ENCODE data around the gene SLC39A9.
"Not testable (repeated sequence)": the region's sequence is repeated elsewhere in the genome, so short reads cannot be mapped to it uniquely, and the experiment has no call there.

The SLC39A9 gene

DNA sequence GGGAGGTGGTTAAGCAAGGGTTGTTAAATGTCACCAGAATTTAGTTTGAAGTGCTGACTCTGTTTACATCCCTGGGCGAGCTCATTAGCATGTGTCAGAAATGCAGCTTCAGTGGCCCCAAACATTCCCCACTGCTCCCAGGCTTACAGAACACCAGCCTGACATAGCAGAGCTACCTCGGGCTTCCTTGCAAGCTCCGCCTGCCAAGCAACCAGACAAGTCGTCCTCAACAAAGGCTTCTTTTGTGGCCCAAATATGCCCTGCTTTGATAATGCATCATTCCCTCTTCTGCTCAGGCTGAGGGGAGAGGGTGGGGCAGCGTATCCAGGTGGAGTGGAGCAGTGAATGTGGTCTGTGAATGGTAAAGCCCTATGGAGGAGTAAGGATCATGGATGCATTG lies 28.4 kb upstream of the SLC39A9 start:
- no peak for DNase-seq

DNA sequence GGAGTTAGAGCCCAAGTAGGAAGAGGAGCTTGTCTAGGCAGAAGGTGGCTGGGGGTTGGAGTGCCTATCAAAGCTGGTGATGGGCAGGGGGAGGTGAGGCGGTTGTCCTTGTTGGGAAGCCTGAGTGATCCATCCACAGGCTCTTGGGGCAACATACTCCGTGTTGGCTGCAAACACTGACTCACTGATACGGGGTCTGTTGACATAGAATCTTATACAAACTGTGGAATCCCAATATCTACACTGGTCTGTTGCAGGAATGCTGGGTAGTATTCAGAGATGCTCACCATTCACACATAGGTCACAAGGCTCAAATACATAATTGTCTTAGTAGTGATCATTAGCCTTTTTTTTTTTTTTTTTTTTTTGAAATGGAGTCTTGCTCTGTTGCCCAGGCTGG lies 26.3 kb upstream of the SLC39A9 start:
- no peak for DNase-seq

GRCh38 chr14:69373104-69373503 lies 25.4 kb upstream of the SLC39A9 start:
- DNase-seq: no peak

- DNase-seq: no peak
Observed at GRCh38 chr14:69374235-69374634, 24.3 kb upstream of the SLC39A9 start.

- no peak for DNase-seq
Observed at GRCh38 chr14:69375182-69375581, 23.3 kb upstream of the SLC39A9 start.

DNA sequence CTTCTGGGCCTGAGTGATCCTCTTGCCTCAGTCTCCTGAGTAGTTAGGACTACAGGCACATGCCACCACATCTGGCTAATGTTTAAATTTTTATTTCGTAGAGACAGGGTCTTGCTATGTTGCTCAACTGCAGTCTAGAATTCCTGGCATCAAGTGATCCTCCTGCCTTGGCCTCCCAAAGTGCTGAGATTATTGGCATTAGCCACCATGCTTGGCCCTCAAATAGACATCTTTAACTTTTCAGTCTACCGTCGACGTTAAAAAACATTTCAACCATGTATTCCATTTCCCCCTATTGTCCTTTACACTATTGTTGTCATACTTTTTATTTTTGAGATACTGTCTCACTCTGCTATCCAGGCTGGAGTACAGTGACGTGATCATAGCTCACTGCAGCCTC lies 22.8 kb upstream of the SLC39A9 start:
- DNase-seq: no peak

DNA sequence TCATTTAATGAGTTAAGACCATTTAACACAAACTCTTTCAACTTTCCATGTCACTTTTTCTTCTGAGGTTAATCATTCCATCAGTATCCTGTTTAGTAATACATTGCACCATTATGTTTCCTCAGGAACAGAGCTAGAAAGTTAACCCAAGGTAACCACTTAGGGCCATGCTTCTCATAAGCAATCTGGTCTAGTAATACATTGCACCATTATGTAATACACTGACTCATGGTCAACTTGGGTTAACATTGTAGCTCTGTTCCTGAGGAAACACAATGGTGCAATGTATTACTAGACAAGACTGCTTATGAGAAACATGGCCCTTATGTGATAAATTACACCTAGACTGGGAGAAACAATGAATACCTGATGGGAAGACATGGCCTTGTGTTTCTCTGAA lies 22.1 kb upstream of the SLC39A9 start:
- no peak for DNase-seq

GRCh38 chr14:69378274-69378673 lies 20.2 kb upstream of the SLC39A9 start:
- no peak for DNase-seq

GRCh38 chr14:69387311-69387710 lies 11.2 kb upstream of the SLC39A9 start:
- DNase-seq: no peak

DNA sequence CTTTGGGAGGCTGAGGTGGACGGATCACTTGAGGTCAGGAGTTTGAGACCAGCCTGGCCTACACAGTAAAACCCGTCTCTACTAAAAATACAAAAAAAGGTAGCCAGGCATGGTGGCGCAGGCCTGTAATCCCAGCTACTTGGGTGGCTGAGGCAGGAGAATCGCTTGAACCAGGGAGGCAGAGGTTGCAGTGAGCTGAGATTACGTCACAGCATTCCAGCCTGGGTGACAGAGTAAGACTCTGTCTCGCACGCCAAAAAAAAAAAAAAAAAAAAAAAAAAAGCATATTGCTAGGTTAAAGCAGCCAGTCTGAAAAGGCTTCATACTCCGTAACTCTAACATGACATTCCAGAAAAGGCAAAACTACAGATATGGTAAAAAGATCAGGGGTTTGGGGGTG lies 7.1 kb upstream of the SLC39A9 start:
- DNase-seq: not testable (repeated sequence)

- DNase-seq: no peak
Observed at GRCh38 chr14:69392481-69392880, 6.0 kb upstream of the SLC39A9 start.

DNA sequence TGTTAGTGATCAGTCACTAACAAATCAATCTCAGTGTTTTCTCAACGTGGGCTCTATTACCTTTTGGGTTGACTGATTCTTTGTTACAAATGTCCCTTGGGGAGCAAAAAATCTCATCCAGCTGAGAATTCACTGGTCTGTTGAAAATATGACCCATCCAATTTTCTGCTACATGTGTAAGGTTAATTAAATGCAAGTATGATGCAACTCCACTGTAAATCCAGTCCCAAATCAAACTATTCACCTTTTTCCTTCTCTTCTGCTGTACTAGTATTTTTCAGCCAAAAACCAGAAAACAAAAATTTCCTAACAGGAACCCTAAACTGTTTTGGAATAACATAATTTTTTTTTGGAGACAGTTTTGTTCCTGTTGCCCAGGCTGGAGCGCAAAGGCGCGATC lies 2.6 kb upstream of the SLC39A9 start:
- DNase-seq: no peak

GRCh38 chr14:69398818-69399210 lies 322 bp downstream of the SLC39A9 start:
- DNase-seq: no peak

DNA sequence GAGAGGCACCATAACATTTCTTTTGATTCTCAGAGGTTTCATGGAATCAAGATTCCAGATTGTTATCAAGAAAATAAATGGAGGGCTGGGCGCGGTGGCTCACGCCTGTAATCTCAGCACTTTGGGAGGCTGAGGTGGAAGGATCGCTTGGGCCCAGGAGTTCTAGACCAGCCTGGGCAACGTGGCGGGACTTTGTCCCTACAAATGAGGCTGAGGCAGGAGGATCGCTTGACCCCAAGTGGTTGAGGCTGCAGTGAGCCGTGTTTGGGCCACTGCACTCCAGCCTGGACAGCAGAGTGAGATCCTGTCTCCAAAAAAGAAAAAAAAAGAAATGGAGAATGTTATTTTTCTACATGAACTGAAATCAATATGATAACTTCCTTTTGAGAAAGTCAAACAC lies 1.3 kb downstream of the SLC39A9 start:
- DNase-seq: no peak

DNA sequence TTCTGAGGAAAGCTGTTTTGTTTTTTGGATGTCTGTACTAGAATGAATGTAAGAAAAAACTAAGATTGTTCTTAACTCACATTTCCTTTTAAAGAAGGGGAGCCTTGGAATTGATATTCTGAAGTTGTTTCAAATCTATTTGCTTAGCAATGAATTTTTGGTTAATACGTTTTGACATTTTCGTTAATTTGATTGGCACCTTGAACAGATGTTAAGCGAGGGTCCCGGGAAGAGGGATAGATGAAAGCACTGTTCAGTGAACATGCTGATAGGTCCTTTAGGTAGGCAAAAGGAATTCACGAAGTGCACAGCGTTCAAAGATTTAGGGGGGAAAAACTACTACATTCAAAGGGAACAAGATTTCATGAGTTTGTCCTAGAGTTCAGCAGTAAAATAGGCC lies 1.7 kb downstream of the SLC39A9 start:
- DNase-seq: no peak

DNA sequence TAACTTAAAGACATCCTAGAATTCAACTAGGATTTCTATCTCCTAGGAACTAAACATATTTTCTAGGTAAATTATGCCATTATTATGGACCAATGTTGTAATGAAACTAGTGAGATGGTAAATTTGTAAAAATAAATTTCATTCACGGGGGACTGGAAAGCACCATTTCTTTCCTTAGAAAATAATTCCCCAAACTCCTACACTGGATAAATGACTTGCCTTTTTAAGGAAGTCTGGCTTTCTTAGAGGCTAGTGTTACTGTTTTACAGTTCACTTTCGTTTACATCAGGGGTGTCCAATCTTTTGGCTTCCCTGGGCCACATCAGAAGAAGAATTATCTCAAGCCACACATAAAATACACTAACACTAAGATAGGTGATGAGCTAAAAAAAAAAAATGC lies 3.3 kb downstream of the SLC39A9 start:
- no peak for DNase-seq

- no peak for DNase-seq
Observed at GRCh38 chr14:69404478-69404877, 6.0 kb downstream of the SLC39A9 start.

- no peak for DNase-seq
Observed at GRCh38 chr14:69404883-69405282, 6.4 kb downstream of the SLC39A9 start.

DNA sequence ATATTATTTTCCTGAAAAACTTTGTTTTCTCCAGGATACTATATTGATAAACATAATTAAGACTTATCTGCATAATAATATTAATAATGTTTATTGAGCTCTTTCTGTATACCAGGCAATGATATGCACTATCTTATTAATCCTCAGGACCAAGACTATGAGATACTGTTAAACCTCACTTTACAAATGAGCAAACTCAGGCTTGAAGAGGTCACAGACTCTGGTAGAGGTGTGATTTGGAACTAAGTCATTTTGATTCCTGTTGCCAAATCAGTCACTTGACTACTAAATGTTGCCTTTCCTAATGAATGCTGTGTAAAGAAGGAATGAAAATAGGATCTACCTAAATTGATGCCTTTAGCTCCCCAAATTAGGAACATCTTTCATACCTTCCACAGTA lies 7.3 kb downstream of the SLC39A9 start:
- no peak for DNase-seq

- DNase-seq: no peak
Observed at GRCh38 chr14:69408331-69408960, 10.0 kb downstream of the SLC39A9 start.

- DNase-seq: no peak
Observed at GRCh38 chr14:69413483-69413882, 15.0 kb downstream of the SLC39A9 start.

DNA sequence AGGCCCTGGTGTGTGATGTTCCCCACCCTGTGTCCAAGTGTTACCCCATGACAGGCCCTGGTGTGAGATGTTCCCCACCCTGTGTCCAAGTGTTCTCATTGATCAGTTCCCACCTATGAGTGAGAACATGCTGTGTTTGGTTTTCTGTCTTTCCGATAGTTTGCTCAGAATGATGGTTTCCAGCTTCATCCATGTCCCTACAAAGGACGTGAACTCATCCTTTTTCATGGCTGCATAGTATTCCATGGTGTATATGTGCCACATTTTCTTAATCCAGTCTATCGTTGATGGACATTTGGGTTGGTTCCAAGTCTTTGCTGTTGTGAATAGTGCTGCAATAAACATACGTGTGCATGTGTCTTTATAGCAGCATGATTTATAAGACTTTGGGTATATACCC lies 17.6 kb downstream of the SLC39A9 start:
- not testable (repeated sequence) for DNase-seq

GRCh38 chr14:69423279-69423678 lies 24.8 kb downstream of the SLC39A9 start:
- no peak for DNase-seq

DNA sequence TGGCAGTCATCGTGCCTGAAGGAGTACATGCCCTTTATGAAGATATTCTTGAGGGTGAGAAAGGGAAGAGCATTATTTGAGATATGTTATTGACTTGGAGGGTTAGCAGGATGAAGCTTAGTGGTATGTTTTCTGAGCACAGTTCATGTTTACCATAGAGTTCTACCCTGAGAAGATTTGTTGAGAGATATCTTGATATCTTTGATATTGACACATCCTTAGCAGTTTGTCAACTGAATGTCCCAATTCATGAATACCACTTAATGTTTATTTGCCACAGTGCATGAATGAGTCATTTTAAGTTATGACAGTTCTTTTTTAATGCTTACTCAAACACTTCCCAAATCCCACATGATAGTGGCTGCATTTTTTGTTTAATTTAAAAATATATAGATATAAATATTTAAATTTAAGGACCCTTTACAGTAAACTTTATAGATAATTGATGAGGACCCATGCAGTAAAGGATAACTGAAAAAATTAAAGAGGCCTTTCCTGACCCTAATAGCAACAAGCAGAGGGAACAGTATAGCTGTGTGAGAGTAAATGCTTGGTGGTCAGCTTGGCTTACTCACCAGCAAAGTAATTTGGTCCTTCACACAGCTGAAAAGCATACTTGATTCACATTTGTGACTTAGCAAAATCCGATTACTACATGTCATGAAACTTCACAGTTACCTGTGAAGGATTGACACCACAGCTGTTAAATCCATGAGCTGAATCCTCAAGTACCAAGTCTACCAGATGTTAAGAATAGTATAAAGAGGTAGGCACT lies 25.8 kb downstream of the SLC39A9 start:
- no peak for DNase-seq

- DNase-seq: no peak
Observed at GRCh38 chr14:69427596-69427995, 29.1 kb downstream of the SLC39A9 start.
